Endothelial cell of umbilical vein (primary cell): ENCODE data around the gene MAPK8. TPM values are rescaled to one million over a fixed set of nuclear protein-coding genes. Genes with fewer than 3 reads are reported as not detected.

ENCODE experiments used
- BruUV-seq: library from RNA; stranded (reverse); fragments of 400-500 nt; replicated peaks from 2 replicates; lab custom pipeline; 2021; lab: Mats Ljungman, UMichigan
- CTCF ChIA-PET: fragments of 300-600, 350-600 bp; sonication (Branson Sonifier 250); formaldehyde crosslinking; loops from one replicate; lab custom pipeline; 2021; ENCODE audit warnings: antibody characterized with exemption, inconsistent platforms; lab: Charles Lee
- POLR2A ChIA-PET: fragments of 300-600, 350-600 bp; sonication (Branson Sonifier 250); formaldehyde crosslinking; loops from one replicate; lab custom pipeline; 2021; ENCODE audit warnings: antibody characterized with exemption, inconsistent platforms; lab: Charles Lee
- DNase-seq: peaks from one replicate; pipeline ENCODE4 v3.0.0-alpha.2; 2011; ENCODE audit warnings: low read depth, low spot score
- FAIRE-seq: peaks from 2 replicates; lab custom pipeline; 2011; peaks lifted over from hg19 to GRCh38; lab: Jason Lieb, UNC
- H2AFZ ChIP-seq: 2 replicates; pipeline ENCODE4 v1.6.0; 2012; ENCODE audit warnings: low read depth, low read length, control low read depth, inconsistent platforms
- H3K27ac ChIP-seq: 2 replicates; pipeline ENCODE4 v1.5.1; 2011; ENCODE audit warnings: low read depth, mild to moderate bottlenecking, control low read depth, low read length, moderate library complexity; ENCODE audit not compliant: insufficient read depth
- H3K27me3 ChIP-seq, 2 experiments: 2 replicates each; pipeline versions ENCODE4 v1.6.0 to v1.6.1; 2011; ENCODE audit warnings: low read length in 2 of 2, mixed read lengths in 1 of 2; ENCODE audit not compliant: control insufficient read depth in 2 of 2, insufficient read depth in 2 of 2
- H3K36me3 ChIP-seq, 2 experiments: 2 replicates in 1 of 2; 3 replicates in 1 of 2; pipeline ENCODE4 v1.5.1; 2011; ENCODE audit warnings: low read length in 2 of 2, mild to moderate bottlenecking in 1 of 2, moderate library complexity in 1 of 2; ENCODE audit not compliant: control insufficient read depth in 2 of 2, insufficient read depth in 2 of 2; ENCODE audit errors: extremely low read depth in 1 of 2
- H3K4me1 ChIP-seq: 3 replicates; pipeline ENCODE4 v1.5.1; 2011; ENCODE audit warnings: mild to moderate bottlenecking, low read length; ENCODE audit not compliant: control insufficient read depth, insufficient read depth; ENCODE audit errors: extremely low read depth
- H3K4me2 ChIP-seq: 2 replicates; pipeline ENCODE4 v1.6.1; 2011; ENCODE audit warnings: low read length, control low read depth, mixed read lengths; ENCODE audit not compliant: insufficient read depth
- H3K4me3 ChIP-seq, 3 experiments: fragments of 200-600 bp in 1 of 3; sonication (generic), shearing (Covaris generic) in 1 of 3; replicated peaks in 1 of 3; 2 replicates each; pipeline ENCODE4 v1.5.1; 2011 to 2016; ENCODE audit warnings: control low read depth in 3 of 3, low read length in 3 of 3, mild to moderate bottlenecking in 2 of 3, inconsistent platforms in 1 of 3, low read depth in 1 of 3, moderate library complexity in 1 of 3; ENCODE audit not compliant: insufficient read depth in 1 of 3
- H3K79me2 ChIP-seq: 2 replicates; pipeline ENCODE4 v1.6.0; 2012; ENCODE audit warnings: low read length, inconsistent platforms; ENCODE audit not compliant: control insufficient read depth, insufficient read depth
- H3K9ac ChIP-seq: replicated peaks from 2 replicates; pipeline ENCODE3; 2011; ENCODE audit warnings: low read length, control low read depth; ENCODE audit not compliant: insufficient read depth; ENCODE audit errors: extremely low read depth
- H3K9me1 ChIP-seq: replicated peaks from 3 replicates; pipeline ENCODE4 v1.6.0; 2011; ENCODE audit warnings: mild to moderate bottlenecking, low read length; ENCODE audit not compliant: control insufficient read depth, insufficient read depth; ENCODE audit errors: extremely low read depth
- H3K9me3 ChIP-seq: replicated peaks from 2 replicates; pipeline ENCODE4 v1.5.1; 2012; ENCODE audit warnings: low read length, inconsistent platforms; ENCODE audit not compliant: control insufficient read depth, insufficient read depth
- H4K20me1 ChIP-seq: replicated peaks from 2 replicates; pipeline ENCODE3; 2011; ENCODE audit warnings: mild to moderate bottlenecking, low read length; ENCODE audit not compliant: control insufficient read depth, insufficient read depth; ENCODE audit errors: extremely low read depth
- CTCF ChIP-seq, 2 donors: IDR thresholded peaks; 1 replicate in 1 of 2; 2 replicates in 1 of 2; pipeline ENCODE4 v1.5.1; 2011; ENCODE audit warnings: low read length in 2 of 2, mild to moderate bottlenecking in 2 of 2, moderate library complexity in 2 of 2, control low read depth in 1 of 2, inconsistent platforms in 1 of 2, low read depth in 1 of 2; ENCODE audit not compliant: insufficient read depth in 1 of 2; ENCODE audit errors: extremely low read depth in 1 of 2
- FOS ChIP-seq: IDR thresholded peaks from 2 replicates; pipeline ENCODE4 v1.6.1; 2011; ENCODE audit warnings: mild to moderate bottlenecking, low read length, moderate library complexity, borderline replicate concordance; ENCODE audit not compliant: insufficient read depth
- MAX ChIP-seq: IDR thresholded peaks from 2 replicates; pipeline ENCODE4 v1.6.1; 2011; ENCODE audit not compliant: insufficient read depth, insufficient read length
- MYC ChIP-seq: IDR thresholded peaks from one replicate; pipeline ENCODE4 v1.6.1; 2011; ENCODE audit warnings: mild to moderate bottlenecking, low read depth, low read length
- POLR2A ChIP-seq: IDR thresholded peaks from 2 replicates; pipeline ENCODE4 v1.6.1; 2012; ENCODE audit warnings: low read depth, mild to moderate bottlenecking, control low read depth, low read length
- dilution Hi-C: fragments of 300-500 bp; cut with MboI; formaldehyde crosslinking; loops from one replicate; pipeline ENCODE4 v1.15.0; 2019; ENCODE audit warnings: low sequenced_read_pairs; ENCODE audit not compliant: extremely low pct_ligation_motif_present
- intact Hi-C: fragments of 100-400 bp; cut with micrococcal nuclease; formaldehyde crosslinking; loops from one replicate; pipeline ENCODE4 v1.10.0; 2022
- polyA plus RNA-seq, 4 experiments: library from polyadenylated mRNA; depleted of rRNA in 3 of 4; stranded (reverse) in 3 of 4; unstranded in 1 of 4; fragments of >200 nt; gene quantifications; 2 replicates each; pipeline versions ENCODE4 v1.2.1 to v1.2.3, GENCODE V29; 2011 to 2012; ENCODE audit warnings: missing spikeins in 1 of 4
- total RNA-seq: library from RNA; stranded (reverse); gene quantifications from 2 replicates; pipeline ENCODE4 v1.2.3, GENCODE V29; 2021

The MAPK8 gene
- total and polyA plus RNA-seq, 2 donors (not counting 3 experiments of a cell fraction or from before 2014, with no cell fraction given): 25.3 to 56.2 TPM

GRCh38 chr10:48439031-48439430, 132.6 kb downstream of the MAPK8 start:
- intact Hi-C loops: no loop called here
- FAIRE-seq: no peak

More at GRCh38 chr10:48439031-48439430, 132.6 kb downstream of the MAPK8 start:
- no peaks in the 10 kb centered on the region for H3K9me3 ChIP-seq
- H3K4me2 ChIP-seq: no peak overlapping the region
- no peak for DNase-seq
- H4K20me1 ChIP-seq: no peaks in the 10 kb centered on the region
- no peak overlapping the region for H3K4me3 ChIP-seq
- no peaks in the 10 kb centered on the region for H3K27me3 ChIP-seq
- H3K9me1 ChIP-seq: peaks cover 4% of the 10 kb centered on the region
- TF ChIP-seq FOS (no peak), CTCF (IDR thresholded peaks at IDR 0.05; ENCODE audit: extremely low read depth in 1 of 2, insufficient read depth in 1 of 2, low read depth in 1 of 2, low read length in 2 of 2) (no peak), MAX (no peak), POLR2A (no peak), MYC (no peak)
- H2AFZ ChIP-seq: no peak overlapping the region
- H3K27ac ChIP-seq: no peak overlapping the region
- H3K36me3 ChIP-seq: peaks cover 4 to 10% of the 10 kb centered on the region in 2 experiments
- H3K4me1 ChIP-seq: no peaks in the 10 kb centered on the region
- ChIA-PET CTCF (interaction anchor here (1.0 to 2.5 kb wide), 3 partner anchors 75 to 217 kb away, joined by 4 to 11 read pairs (median 4); no protein-coding TSS in a partner anchor), POLR2A (no interaction called here)
- H3K79me2 ChIP-seq: no peaks in the 10 kb centered on the region
- no TSS peak for BruUV-seq
- dilution Hi-C loops: no loop called here
- no peak overlapping the region for H3K9ac ChIP-seq
